ENCODE data around the gene EIPR1. TPM values are rescaled to one million over a fixed set of nuclear protein-coding genes. Genes with fewer than 3 reads are reported as not detected.
A peak's percentile ranks its signal among the peaks of the same experiment; 100 is the strongest.

The EIPR1 gene
- total and polyA plus RNA-seq, 10 of the 15 experiments (the other 5 are each of a cell fraction or from before 2014, with no cell fraction given): 23.6 to 61.2 (median 42.2) TPM

DNA sequence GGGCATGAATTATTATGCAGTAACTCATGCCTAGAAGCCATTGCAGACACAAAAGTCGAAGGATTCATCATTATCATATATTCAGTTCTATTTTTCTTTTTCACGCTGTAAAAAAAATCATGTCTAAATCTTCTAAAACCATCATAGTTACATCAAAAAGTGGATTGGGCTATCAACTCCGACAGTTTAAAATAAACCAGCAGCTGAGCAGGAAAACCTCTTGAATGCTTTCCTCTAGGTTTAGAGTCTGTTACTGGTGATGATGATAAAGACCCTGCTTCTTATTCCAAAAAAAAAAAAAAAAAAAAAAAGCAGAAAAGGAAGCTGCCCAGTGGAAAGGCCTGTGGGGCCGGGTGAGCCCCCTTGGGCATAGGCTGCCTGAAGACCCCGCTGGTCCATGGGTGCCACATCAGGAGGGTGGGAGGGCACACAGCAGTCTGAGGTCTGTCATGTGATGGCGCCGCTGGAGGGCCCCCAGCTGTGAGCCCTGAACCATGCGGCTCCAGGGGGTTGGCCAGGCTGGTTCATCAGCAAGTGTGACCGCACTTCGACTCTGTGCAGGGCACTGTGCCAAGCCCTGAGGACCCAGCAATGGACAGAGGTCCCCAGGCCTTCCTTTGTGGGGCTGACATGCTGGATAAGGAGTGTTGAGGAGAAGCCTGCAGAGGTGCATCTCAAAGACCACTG, 199.6 kb downstream of the EIPR1 start (continued):
- TF ChIP-seq, protein P1, sequence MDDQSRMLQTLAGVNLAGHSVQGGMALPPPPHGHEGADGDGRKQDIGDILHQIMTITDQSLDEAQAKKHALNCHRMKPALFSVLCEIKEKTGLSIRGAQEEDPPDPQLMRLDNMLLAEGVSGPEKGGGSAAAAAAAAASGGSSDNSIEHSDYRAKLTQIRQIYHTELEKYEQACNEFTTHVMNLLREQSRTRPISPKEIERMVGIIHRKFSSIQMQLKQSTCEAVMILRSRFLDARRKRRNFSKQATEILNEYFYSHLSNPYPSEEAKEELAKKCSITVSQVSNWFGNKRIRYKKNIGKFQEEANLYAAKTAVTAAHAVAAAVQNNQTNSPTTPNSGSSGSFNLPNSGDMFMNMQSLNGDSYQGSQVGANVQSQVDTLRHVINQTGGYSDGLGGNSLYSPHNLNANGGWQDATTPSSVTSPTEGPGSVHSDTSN (IDR thresholded peaks at IDR 0.05; ENCODE audit: insufficient replicate concordance, low read depth, low read length): no peak
- TF ChIP-seq BCL11A (IDR thresholded peaks at IDR 0.05; ENCODE audit: low read depth, low read length) (no peak), ZNF274 (IDR thresholded peaks at IDR 0.05; ENCODE audit: insufficient read depth, insufficient read length) (no peak)
- TF ChIP-seq, protein P2, sequence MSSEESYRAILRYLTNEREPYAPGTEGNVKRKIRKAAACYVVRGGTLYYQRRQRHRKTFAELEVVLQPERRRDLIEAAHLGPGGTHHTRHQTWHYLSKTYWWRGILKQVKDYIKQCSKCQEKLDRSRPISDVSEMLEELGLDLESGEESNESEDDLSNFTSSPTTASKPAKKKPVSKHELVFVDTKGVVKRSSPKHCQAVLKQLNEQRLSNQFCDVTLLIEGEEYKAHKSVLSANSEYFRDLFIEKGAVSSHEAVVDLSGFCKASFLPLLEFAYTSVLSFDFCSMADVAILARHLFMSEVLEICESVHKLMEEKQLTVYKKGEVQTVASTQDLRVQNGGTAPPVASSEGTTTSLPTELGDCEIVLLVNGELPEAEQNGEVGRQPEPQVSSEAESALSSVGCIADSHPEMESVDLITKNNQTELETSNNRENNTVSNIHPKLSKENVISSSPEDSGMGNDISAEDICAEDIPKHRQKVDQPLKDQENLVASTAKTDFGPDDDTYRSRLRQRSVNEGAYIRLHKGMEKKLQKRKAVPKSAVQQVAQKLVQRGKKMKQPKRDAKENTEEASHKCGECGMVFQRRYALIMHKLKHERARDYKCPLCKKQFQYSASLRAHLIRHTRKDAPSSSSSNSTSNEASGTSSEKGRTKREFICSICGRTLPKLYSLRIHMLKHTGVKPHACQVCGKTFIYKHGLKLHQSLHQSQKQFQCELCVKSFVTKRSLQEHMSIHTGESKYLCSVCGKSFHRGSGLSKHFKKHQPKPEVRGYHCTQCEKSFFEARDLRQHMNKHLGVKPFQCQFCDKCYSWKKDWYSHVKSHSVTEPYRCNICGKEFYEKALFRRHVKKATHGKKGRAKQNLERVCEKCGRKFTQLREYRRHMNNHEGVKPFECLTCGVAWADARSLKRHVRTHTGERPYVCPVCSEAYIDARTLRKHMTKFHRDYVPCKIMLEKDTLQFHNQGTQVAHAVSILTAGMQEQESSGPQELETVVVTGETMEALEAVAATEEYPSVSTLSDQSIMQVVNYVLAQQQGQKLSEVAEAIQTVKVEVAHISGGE (CRISPR knock-in tag; IDR thresholded peaks at IDR 0.05): no peak

DNA sequence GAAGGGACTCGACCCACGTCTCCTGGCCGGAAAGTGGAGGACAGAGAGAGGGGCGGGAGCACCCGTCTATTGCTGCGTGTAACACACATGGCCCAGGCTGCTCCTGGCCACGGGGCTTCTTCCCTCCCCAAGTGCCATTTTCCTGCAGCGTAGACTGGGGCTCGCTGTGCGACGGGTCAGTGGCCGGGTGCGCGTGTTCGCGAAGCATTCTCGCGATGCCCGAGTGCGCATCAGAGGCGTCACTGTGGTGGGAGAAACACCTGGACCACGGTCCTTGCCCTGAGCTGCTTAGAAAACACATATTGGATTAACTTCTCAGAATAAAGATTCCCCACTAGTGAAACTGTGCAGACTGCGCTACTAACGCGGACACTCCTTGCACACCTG, 200.8 kb downstream of the EIPR1 start:
- BruUV-seq (replicated peaks): no TSS peak
- Histone ChIP-seq H3K9me3 (replicated peaks; ENCODE audit: control insufficient read depth, insufficient read depth, low read length) (peaks cover 4% of the 10 kb centered on the region; the same call in 2 of the 3 replicates), H3K79me2 (ENCODE audit: control insufficient read depth, insufficient read depth, low read length) (no peaks in the 10 kb centered on the region), H3K4me3 (no peak overlapping the region), H3K4me2 (ENCODE audit: control insufficient read depth, insufficient read depth) (no peak overlapping the region), H3K4me1 (ENCODE audit: control insufficient read depth, insufficient read depth, low read length) (no peaks in the 10 kb centered on the region), H3K27ac (ENCODE audit: control insufficient read depth, insufficient read depth) (no peak overlapping the region), H2AFZ (ENCODE audit: control insufficient read depth, low read depth, low read length) (no peak overlapping the region), H3K36me3 (ENCODE audit: control insufficient read depth in 2 of 2, insufficient read depth in 2 of 2, low read length in 1 of 2) (peaks cover 0 to 3% of the 10 kb centered on the region in 2 experiments; a peak in 1 of 4 replicates), H4K20me1 (ENCODE audit: control insufficient read depth, insufficient read depth) (no peaks in the 10 kb centered on the region), H3K27me3 (replicated peaks in 1 of 2; ENCODE audit: control insufficient read depth in 2 of 2, insufficient read depth in 2 of 2, low read length in 1 of 2) (no peaks in the 10 kb centered on the region), H3K9ac (ENCODE audit: control insufficient read depth, insufficient read depth, low read length) (no peak overlapping the region)
- CTCF ChIA-PET: no interaction called here
- POLR2A ChIA-PET: no interaction called here
- no peak for ATAC-seq
- RAD21 ChIA-PET (ENCODE audit: unreplicated experiment): no interaction called here
- SMC1A ChIA-PET (ENCODE audit: uncharacterized antibody, unreplicated experiment): no interaction called here
- DNase-seq (ENCODE audit: low read depth, low spot score): no peak
- 99% methylated on average over 22 of the region's 25 CpGs for WGBS (ENCODE audit: insufficient coverage, insufficient replicate concordance, low lambda C conversion rate, missing lambda C conversion rate)
- TF ChIP-seq HDGF (IDR thresholded peaks at IDR 0.05) (no peak), STAT3 (IDR thresholded peaks at IDR 0.05; ENCODE audit: low read depth, low read length) (no peak), ZNF384 (IDR thresholded peaks at IDR 0.05; ENCODE audit: borderline replicate concordance, low read depth, low read length) (no peak), SRF (IDR thresholded peaks at IDR 0.05; ENCODE audit: low read depth in 2 of 2, low read length in 2 of 2) (no peak), TAF1 (IDR thresholded peaks at IDR 0.05; ENCODE audit: borderline replicate concordance, low read depth, low read length) (no peak), ZNF217 (IDR thresholded peaks at IDR 0.05) (no peak), ZNF207 (IDR thresholded peaks at IDR 0.05; ENCODE audit: borderline replicate concordance) (no peak), TCF3 (IDR thresholded peaks at IDR 0.05; ENCODE audit: borderline replicate concordance, insufficient read depth, low read depth, low read length) (0 out of 2 replicates have a peak, but pooled peaks have one; percentile 34)
- in situ Hi-C loops (cut with MboI) (no loop called here), intact Hi-C loops (cut with micrococcal nuclease; ENCODE audit: unreplicated experiment) (no loop called here)
- FAIRE-seq: no peak
